Right lung (tissue), 10 donors: ENCODE measurements around the gene SLC5A3. TPM values are rescaled to one million over a fixed set of nuclear protein-coding genes. Genes with fewer than 3 reads are reported as not detected.

Experiments used
- DNase-seq, 2 donors: peaks; one replicate each; pipeline ENCODE4 v3.0.0-alpha.2; 2013
- long read RNA-seq, 8 donors: transcript quantifications; one replicate each; lab custom pipeline, GENCODE V29; 2026
- polyA plus RNA-seq, 5 donors: library from polyadenylated mRNA; unstranded; fragments of 120-200 nt; gene quantifications; one replicate each; pipeline versions ENCODE4 v1.2.1 to v1.2.3, GENCODE V29; 2013; ENCODE audit warnings: inconsistent platforms in 1 of 5, low replicate concordance in 1 of 5; ENCODE audit not compliant: insufficient read length in 5 of 5, insufficient read depth in 1 of 5

The SLC5A3 gene
- polyA plus RNA-seq, result 10 to 100 TPM; 11.9 to 22.3 (median 17.8) TPM
- long read RNA-seq, donor 1, full-length matches to known transcripts, result 6 of 6 reads
- long read RNA-seq, donor 1, partial matches to known transcripts, result 0 of 6 reads
- long read RNA-seq, donor 1, other reads (novel, unspliced or antisense), result 0 of 6 reads
- long read RNA-seq, donor 2, full-length matches to known transcripts, result 3 of 3 reads
- long read RNA-seq, donor 2, partial matches to known transcripts, result 0 of 3 reads
- long read RNA-seq, donor 2, other reads (novel, unspliced or antisense), result 0 of 3 reads
- long read RNA-seq, donor 3, full-length matches to known transcripts, result 1 of 1 reads
- long read RNA-seq, donor 3, partial matches to known transcripts, result 0 of 1 reads
- long read RNA-seq, donor 3, other reads (novel, unspliced or antisense), result 0 of 1 reads
- long read RNA-seq, donor 4, full-length matches to known transcripts, result 5 of 5 reads
- long read RNA-seq, donor 4, partial matches to known transcripts, result 0 of 5 reads
- long read RNA-seq, donor 4, other reads (novel, unspliced or antisense), result 0 of 5 reads
- long read RNA-seq, donor 5, full-length matches to known transcripts, result 4 of 4 reads
- long read RNA-seq, donor 5, partial matches to known transcripts, result 0 of 4 reads
- long read RNA-seq, donor 5, other reads (novel, unspliced or antisense), result 0 of 4 reads
- long read RNA-seq, donor 6, full-length matches to known transcripts, result 8 of 8 reads
- long read RNA-seq, donor 6, partial matches to known transcripts, result 0 of 8 reads
- long read RNA-seq, donor 6, other reads (novel, unspliced or antisense), result 0 of 8 reads
- long read RNA-seq, donor 7, full-length matches to known transcripts, result 2 of 2 reads
- long read RNA-seq, donor 7, partial matches to known transcripts, result 0 of 2 reads
- long read RNA-seq, donor 7, other reads (novel, unspliced or antisense), result 0 of 2 reads
- long read RNA-seq, donor 8, full-length matches to known transcripts, result 1 of 1 reads
- long read RNA-seq, donor 8, partial matches to known transcripts, result 0 of 1 reads
- long read RNA-seq, donor 8, other reads (novel, unspliced or antisense), result 0 of 1 reads

DNA sequence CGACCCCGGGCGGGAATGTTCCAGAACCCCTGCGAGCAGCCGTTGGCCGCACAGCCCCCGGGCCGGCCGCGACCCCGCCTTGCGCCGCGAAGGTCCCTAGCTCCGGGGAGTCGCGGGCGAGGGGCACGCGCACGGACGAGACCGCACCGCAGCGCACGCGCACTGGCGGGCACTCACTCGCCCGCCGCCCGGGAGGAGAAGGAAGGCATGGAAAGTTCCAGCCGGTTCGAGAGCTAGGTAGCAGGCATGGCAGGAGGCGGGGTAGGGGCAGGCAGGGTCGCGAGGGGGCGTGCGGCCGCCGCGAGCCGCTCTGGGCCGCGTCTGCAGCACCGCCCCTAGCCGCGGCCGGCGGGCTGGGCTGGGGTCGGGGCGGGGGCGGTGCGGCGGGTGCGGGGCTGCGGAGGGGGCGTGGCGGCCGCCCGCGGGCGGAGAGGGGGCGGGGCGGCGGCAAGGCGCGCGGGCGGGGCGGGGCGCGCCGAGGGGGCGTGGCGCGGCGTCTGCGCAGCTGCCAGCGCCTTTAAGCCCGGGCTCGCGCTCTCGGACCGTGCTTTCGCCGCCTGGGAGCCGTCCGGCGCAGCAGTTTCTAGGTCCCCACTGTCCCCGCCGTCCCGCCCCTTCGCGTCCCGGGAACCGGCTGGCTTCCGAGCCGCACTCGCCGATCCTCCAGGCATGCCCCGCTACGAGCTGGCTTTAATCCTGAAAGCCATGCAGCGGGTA is at the start of gene SLC5A3, which contains the start of gene MRPS6:
Gene SLC5A3, plus strand, starts transcription at position 547 of the 717 bp plus-strand sequence. CDS start 21,621 bp downstream, outside the sequence.
Gene MRPS6, plus strand, starts transcription at position 547 of the 717 bp plus-strand sequence. Its CDS starts 123 bp downstream, at position 670.
- DNase-seq, result peak; percentile 87

DNA sequence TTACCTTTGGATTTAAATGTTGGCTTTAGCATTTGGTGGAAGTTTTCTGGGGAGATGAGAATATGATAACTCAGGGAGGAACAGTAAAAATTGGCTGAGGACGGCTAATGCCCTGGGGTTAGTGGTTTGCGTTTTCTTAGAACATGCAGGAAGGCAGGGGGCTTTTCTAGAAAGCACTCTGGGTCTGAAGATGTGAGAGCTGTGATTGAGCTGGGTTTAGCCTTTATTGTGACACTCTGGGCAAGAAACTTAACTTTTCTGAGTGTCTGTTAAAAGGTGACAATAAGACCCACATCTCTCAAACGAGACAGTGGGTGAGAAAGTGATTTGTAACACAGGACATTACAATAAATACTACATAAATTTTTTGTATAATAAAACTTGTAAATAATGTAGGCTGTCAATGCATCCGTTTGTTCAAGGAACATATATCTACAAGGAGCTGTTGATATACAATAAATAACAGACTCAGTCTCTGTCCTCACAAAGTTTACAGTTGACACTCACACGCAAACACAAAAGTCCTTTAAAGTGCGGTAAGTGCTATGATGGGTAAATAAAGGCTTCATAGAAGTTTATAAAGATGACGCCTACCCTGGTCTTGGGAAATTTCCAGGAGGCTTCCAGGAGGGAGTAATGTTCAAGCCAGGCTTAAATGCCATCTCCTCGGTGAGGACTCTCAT is 49.5 kb upstream of the SLC5A3 start:
- DNase-seq, result no peak

DNA sequence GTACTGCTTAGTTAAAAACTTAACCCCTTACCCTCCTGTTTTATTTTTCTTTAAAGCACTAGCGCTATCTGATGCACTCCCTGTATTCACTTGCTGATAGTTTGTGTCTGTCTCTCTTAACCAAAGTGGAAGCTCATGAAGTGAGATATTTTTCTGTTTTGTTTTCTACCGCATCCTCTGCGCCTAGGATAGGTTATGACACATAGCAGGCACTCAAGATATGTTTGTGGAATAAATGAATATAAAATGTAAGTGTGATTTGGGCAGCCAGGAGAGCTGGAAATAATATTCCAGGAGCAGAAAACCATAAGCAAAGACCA is 49.0 kb upstream of the SLC5A3 start:
- DNase-seq, result no peak

DNA sequence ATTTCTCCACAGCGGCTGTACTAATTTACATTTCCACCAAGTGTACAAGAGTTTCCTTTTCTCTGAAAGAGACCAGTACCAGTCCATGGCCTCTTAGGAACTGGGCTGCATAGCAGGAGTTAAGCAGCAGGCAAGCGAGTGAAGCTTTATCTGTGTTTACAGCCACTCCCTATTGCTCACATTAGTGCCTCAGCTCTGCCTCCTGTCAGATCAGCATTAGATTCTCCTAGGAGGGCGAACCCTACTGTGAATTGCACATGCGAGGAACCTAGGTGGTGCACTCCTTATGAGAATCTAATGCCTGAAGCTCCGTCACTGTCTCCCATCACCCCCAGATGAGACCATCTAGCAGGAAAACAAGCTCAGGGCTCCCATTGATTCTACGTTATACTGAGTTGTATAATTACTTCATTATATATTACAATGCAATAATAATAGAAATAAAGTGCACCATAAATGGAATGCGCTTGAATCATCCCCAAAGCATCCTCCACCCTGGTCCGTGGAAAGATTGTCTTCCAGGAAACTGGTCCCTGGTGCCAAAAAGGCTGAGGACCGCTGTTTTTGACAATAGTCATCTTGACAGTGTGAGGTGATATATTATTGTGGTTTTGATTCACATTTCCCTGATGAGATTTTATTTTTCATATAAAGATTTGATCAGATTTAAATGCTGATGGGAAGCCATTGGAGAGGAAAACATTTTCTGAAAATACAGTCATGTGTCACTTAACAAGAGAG is 45.5 kb upstream of the SLC5A3 start:
- no peak for DNase-seq

DNA sequence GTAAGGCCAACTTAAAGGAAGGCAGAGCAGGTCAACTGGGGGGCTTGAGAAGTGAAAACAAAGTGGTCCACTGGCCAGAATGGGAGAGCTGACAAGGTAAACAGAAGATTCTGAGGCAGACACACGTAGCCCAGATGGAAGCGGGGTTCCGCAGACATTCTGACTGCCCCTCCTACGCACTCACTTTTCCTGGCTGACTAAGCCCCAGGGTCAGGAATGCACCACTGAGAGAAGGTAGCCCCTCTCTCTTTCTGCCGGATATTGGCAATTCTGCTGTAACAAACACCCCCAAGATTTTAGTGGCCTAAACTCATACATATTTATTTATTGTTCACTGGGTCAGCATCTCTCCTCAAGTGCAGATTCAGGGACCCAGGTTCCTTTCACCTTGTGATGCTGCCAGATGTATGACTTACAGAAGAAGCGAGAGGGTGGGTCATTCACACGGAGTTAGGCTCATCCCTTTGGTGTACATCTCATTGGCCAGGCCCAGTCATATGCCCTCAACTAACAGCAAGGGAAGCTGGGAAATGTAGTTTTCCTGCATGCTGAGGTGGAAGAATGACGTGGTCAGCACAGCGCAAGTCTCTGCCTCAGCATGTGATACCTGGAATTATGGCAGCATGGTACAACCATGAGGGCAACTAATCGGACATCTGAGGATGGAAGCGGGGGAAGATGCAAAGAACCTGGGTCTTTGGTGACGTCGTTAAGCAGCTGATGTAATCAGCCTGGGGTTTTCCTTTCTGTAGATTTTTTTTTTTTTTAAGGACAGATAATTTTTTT is 43.4 kb upstream of the SLC5A3 start:
- peak; percentile 8 to 17 for DNase-seq

DNA sequence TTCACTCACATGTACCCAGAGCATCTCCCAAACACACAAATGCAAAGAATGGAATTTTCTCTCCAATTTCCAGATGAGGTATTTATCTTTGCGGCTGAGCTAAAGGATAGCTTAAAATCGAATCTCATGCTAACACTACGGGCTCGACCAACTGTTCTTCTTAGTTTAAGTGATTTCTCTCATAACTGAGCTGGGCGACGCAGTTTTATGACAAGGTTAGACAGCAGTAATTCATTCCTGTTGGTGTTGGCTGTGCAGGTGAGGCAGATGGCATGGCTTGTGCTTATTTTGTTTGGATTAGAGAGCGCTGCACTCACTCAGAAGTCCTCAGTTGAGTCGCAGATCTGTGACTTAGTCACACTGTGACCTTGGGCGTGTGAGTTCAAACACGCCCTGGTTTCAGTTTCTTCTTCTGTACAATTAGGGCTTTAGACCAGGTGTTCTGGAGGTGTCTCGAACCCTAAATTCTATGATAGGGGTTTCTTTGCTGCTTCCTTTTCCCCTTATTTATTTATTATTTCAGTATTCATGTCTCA is 41.5 kb upstream of the SLC5A3 start:
- DNase-seq, result no peak

DNA sequence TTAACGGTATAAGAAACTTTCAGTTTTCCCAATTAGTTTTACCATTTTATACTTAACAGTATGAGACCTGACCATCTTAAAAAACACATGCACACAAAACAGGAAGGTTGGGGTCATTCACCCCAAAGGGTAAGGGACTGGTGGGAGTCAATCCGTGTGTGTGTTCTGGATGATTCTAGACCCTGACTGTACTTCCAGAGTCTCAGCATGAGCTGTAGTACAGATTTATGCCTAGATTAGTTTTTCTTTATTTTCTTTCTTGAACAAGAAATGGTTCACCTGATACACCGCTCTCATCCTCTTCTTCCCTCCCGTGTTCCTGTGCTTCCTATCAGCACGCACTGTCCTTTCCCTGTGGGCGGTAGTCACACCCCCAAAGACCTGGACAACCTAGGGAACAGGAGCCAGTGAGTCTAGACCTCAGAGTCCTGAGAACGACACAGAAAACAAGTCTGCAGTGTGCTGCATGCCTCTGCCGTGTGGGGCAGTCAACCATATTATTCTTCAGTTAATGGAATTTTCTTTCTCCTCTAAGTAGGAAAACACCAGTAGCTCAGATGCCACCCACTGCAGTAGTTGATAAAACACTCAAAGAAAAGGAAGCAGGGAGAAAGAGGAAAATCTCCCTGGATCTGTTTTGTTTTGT is 38.9 kb upstream of the SLC5A3 start:
- DNase-seq, result no peak

DNA sequence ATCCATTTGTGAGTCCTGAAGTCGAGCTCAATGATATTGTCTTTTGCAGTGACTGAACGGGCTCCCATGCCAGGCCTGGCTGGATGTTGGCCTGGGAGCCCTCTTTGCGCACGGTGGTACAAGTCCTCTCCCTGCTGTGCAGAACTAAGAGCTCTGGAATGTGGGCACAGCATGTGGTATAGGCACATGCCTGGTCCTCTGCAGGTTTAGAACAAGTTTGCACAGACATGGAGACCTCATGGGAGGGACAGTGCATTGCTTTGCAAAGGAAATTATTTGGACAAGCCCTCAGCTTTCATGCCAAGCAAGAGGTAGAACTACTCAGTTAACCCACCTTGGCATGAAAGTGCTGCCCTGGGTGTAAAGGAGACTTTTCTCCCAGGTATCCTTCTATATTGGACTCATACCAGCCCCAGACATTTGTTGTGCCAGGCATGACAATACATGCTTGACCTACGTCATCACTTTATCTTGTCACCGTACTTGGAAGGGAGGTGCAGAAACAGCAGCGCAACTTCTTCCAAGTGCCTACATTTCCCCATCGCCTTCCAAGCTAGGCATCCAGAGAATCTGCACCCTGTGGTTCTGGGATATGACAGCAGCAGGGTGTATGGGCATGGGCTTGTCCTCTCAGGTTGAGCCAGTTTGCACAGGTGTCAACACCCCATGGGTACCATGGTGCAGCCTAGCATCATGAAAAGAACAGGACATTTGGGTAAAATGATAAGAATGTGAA is 37.6 kb upstream of the SLC5A3 start:
- no peak for DNase-seq

DNA sequence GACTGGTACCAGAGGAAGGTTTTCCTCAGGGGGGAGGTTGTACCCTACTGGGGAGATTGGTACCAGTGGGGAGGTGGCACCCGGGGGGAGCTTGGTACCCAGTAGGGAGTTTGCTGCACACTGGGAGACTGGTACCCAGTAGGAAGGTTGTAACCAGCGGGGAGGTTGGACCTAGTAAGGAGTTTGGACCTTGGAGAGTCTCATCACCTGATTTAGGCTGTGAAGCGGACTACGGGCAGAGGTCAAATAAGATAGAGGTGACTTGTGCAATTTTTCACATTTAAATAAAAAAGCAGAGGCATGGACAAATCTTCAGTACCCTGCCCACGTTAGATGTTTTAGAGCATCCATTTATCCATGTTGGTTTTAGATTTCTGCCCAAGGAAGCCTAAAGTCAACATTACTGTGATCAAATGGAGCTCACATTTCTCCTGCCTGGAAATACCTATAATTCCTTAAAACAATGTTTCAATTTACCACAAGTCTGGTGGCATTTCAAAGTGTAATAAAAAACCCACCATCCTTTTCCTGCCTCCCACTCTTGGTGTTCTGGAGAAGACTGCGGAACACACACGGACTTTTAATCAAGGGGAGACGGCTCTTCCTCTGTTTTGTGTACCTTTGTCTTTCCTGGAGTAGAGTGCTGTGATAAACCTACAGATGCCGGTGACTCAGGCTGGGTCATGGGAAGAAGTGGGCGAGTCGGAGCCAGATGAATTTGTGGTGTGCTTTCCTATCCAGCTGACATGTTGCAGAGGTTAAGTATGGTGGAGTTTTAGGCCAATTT is 36.2 kb upstream of the SLC5A3 start:
- no peak for DNase-seq

DNA sequence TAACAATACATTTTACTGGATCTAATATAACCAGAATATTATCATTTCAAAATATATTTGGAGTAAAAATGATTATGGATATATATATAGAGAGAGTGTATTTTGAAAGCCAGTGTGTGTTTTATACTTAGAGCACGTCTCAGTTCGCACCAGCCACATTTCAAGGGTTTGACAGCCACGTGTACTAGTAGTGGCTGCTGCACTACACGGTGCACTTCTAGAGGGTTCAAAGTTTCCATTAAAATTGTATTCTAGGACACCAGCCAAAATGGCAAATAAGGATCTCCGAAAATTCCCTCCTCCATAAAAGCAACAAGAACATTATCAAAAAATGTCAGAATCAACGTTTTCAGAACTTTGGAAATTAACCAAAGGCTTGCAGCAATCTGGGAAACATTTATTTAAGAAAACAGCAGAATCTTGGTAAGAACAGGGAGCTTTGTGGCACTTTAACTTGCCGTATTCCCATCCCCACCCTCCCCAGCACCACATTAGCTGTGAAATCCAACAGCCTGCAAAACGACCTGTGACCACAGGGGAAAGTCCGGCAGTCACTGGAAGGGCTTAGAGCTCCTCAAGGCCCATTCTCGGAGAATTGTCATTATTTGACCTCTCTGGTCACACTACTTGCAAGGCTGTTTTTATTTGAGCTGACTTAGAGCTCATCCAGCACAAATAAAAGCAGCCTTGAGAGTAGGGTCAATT is 33.5 kb upstream of the SLC5A3 start:
- no peak for DNase-seq

DNA sequence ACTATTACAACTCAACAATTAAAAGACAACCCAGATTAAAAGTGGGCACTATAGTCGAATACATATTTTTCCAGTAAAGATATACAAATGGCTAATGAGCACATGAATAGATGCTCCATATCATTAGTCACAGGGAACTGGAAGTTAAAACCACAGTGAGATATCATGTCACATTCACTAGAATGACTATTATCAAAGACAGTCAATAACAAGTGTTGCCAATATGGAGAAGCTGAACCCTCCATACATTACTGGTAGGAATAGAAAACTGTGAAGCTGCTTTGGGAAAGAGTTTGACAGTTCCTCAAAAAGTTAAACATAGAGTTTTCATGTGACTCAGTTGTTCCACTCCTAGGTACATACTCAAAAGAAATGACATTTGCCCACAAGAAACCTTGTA is 30.6 kb upstream of the SLC5A3 start:
- no peak for DNase-seq

DNA sequence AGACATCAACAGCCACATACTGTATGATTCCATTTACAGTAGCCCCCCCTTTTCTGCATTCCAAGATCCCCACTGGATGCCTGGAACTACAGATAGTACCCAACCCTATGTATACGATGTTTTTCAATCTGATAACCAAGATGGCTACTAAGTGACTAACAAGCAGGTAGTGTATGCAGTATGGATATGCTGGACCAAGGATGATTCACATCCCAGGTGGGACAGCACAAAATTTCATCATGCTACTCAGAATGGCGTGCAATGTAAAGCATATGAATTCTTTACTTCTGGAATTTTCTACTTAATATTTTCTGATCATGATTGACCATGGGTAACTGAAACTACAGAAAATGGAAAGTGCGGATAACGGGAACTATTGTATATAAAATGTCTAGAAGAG is 30.0 kb upstream of the SLC5A3 start:
- no peak for DNase-seq

DNA sequence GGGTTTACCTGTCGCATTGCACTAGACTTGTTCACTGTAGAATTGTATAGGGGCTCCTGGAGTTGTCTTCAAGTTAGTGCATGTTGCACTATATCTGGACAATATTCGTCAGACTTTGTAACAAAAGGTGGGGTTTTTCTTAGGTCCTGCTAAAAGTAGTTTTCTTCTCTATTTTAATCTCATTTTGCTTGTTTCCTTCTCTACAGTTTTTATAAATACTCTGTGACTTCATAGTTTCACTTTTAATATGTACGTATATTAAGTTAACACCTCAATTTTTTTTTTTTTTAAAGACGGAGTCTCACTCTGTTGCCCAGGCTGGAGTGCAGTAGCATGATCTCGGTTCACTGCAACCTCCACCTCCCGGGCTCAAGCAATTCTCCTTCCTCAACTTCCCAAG is 26.5 kb upstream of the SLC5A3 start:
- no peak for DNase-seq

DNA sequence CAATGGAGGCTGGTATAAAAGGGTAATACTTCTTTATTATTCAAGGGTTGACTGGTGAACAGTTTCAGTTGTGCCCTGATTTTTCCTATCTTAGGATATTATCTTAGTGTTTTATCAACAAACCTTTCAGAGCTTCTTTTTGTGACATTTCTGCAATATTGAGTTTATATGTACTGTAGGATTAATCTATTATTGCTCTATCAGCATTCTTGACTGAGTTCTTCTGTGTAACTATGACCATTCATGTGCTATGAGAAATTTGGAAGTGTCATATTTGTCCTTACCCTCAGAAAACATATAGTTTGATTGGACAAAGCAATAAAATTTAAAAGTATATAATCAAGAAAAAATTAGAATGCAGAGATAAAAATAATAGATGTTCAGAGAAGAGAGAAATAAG is 25.5 kb upstream of the SLC5A3 start:
- DNase-seq, result no peak

DNA sequence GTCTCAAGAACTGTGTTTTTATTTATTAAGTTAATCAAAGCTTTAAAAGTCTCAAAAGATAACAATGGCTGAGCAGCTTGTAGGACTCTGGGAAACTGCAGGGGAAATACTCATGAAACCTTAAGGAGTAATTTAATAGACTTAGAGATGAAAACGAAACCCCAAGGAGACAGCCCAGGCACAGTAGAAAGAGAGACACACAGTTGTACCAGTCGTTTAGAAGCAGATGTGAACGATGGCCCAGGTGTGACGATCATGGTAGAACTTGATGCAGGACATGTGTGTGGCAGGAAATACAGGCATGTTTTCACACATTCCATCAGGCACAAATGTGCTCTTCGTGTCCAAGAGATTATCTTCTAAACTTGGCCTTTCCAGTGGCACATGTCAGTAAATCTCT is 21.2 kb upstream of the SLC5A3 start:
- DNase-seq, result no peak

DNA sequence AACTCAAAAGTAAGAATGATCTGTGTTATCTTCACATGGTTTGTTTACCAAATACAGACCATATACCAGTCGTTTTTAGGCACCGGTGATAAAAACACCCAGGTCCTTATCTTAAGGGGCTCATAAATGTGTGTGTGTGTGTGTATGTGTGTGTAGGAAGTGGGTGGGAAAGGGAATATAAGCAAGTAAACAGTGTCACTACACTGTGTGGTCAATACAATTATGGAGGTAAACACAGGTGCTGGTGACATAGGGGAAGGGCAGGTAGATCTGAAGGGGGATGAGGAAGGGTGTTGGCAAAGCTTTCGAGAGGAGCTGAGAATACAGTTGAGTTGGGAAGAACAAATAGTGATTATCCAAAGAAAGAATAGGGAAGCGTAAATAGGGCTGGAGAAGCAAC is 19.1 kb upstream of the SLC5A3 start:
- DNase-seq, result no peak

DNA sequence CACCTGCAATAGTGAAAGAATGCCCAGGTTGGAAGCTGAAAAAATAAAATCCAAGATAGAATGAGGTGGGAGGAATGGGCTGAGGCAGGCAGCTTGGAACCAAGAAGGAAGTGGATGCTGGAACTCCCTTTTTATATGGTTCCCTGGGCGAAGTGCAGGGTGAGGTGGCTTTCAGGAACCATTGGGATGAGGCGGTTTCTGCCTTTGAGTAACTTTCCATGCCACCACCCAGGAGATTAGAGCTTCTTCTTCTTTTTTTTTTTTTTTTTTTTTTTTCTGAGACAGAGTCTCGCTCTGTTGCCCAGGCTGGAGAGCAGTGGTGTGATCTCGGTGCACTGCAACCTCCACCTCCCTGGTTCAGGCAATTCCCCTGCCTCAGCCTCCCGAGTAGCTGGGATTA is 17.8 kb upstream of the SLC5A3 start:
- DNase-seq, result no peak
